HepG2 (cell line): ENCODE data around the gene ZFP36L2.

Experiments used
- RAD21 ChIP-seq: fragments of 450-650 bp; formaldehyde crosslinking; IDR thresholded peaks from 2 replicates; pipeline ENCODE4 v1.5.0; 2020; ENCODE audit warnings: mild to moderate bottlenecking
- RCOR2 ChIP-seq: IDR thresholded peaks from 2 replicates; pipeline ENCODE4 v1.6.1; 2016; ENCODE audit warnings: missing biosample characterization, missing genetic modification reagents
- TCF12 ChIP-seq, 2 experiments: fragments of 450-650 bp in 1 of 2; sonication (generic) in 1 of 2; formaldehyde crosslinking in 1 of 2; IDR thresholded peaks; 2 replicates each; pipeline versions ENCODE4 v1.6.1 to v1.8.0; 2017 to 2022; ENCODE audit warnings: antibody characterized with exemption in 1 of 2, mild to moderate bottlenecking in 1 of 2, missing genetic modification reagents in 1 of 2, moderate library complexity in 1 of 2

DNA sequence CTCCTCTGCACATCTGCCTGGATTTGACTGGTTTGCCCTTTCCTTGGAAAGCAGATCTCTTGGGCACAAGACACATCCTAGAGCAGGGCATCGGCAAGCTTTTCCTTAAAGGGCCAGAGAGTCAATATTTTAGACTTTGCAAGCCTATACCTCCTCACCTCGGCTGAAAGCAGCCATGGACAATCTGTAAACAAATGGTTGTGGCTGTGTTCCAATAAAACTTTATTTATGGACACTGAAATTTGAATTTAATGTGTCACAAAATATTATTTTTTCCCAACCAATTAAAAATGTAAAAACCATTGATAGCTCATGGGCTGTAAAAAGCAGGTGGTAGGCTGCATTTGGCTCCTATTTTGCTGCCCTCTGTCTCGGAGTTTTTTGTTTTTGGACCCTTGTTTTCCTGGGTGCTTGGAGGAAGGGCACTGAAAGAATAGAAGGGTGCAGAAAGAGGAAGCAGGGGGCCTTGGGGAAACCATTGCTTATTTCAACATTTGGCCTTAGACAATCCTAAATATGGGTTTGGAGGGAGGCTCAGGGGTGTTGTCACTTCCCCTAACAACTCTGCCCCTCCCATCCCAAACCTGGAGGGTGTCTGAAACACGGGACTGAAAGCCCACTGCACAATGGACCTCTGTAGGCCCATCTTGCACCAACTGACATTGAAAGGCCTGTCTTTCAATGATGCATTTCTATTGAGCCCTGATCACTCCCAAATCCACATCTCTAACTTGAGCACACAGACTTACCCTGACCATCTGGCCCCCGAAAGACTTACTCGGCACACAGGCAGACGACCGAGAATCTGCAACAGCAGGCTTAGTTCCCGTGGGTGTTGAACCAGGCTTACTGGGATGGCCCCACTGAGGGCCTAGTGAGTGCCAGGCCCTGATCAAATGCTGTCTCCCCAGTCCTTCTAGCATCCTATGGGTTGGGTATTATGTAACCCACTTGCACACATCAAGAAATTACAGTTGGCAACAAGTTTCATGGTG is 7.1 kb upstream of the ZFP36L2 start:
- TF ChIP-seq TCF12 (IDR thresholded peaks at IDR 0.05) (no peak), TCF12 (CRISPR knock-in tag; IDR thresholded peaks at IDR 0.05) (no peak), RCOR2 (CRISPR knock-in tag) (no peak), RAD21 (CRISPR knock-in tag) (no peak)
